Measurements from ENCODE around the gene ARHGEF11.

ARHGEF11 gene

DNA sequence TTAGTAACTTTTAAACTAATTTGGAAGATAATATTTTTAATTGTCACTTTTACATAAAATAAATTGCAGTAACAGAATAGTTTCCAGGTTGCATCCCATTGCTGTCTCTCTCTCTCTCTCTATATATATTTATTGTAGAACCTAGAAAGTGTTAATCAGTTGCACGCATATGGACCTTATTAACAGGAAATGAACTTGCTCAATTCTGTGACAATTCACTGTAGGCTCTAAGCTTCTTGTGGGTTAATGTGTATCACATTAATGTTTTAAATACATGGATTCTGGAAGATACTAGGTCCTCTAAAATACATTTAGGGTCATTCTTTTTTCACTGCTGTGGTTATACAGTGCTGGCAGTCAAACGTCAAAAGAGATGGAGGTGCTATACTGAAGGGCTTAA, 92.0 kb downstream of the ARHGEF11 start:
- no peak for DNase-seq (ENCODE audit: low read depth in 3 of 3)

DNA sequence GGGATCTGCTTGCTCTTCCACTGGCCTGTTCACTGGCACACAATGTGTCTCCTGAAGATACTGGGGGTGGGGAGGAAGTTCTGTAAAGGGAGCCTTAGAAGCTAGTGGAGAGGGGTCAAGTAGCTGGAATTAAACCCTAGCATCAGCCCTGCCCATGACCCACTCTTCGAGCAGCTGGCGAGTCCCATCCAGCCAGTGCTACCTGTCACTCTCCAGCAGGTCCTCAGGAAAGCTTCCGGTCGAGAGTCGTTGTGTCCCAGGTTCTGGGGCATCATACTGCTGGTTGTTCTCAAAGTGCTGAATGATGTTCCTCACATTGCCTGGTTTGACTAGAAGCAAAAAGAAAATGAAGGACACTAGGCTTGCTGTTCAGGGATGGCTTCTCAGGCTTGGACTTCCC, 94.2 kb downstream of the ARHGEF11 start:
- DNase-seq (ENCODE audit: low read depth in 3 of 3), result no peak

DNA sequence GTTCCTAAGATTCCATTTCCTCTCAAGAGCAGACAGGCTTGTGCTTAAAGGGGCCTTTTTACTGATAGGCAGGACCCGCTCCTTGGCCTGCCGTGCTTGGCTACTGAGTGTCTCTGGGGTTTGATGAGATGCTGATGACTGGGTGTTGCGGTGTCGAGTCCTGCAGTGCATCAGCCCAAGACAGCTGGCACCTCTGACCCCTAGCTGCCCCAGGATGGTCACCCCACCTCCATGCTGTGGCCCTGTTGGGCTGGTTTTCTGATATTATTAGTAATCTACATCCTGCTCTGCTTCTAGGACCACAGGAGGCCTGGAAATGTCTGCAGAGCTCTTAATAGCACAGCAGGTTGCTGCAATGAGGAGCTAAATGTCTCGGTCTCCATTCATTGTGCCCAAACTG, 96.4 kb downstream of the ARHGEF11 start:
- no peak for DNase-seq (ENCODE audit: low read depth in 3 of 3)

DNA sequence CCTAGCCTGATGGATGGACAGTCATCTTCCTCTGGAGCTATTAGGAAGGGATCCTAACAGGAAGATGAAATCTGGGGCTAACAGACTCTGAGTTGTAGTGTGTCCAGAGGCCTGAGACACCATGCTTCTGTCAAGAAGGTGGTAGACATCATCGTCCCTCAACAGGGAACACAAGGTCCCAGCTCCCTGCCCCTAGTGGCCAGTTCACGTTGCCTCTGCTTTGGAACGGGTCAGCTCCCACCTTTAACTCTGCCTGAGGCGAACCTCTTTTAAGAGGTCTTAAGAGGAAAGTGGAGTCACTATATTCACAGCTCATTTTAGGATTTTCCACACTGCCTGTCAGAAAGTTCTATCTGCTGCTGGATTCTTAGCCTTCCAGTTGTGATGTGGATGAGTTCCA, 96.8 kb downstream of the ARHGEF11 start:
- DNase-seq (ENCODE audit: low read depth in 3 of 3), result no peak

DNA sequence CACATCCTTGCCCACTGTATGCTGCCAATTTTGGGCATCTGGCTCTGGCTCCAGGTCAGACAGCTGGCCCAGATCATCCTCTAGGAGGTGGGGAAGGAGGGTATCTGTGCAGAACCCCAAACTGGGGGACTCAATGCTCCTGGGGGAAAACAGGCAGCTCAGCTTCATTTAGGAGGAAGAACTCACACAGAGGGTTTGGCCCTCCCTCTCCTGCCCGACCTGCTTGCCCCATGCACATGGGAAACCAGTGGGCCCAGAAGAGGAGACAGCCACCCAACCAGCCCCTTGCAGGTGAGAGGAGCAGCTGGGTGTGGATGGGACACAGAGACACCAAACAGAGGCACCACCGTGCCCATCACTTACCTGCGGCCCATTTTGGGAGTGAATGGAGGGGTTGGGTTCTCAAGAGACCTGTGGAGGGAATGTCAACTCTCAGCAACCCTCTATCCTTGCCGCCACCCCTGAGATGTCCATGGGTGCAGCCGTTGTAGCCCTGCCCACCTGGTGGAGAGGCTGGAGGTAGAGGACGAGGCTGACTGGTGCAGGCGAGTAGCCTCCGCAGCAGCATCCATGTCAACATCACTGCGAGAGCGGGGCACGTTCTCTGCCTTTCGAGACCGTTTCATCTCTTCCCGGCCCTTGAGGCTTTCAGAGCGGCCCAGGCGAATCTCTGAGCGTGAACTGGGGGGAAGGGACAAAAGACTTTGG, 97.6 kb downstream of the ARHGEF11 start:
- no peak for DNase-seq (ENCODE audit: low read depth in 3 of 3)

DNA sequence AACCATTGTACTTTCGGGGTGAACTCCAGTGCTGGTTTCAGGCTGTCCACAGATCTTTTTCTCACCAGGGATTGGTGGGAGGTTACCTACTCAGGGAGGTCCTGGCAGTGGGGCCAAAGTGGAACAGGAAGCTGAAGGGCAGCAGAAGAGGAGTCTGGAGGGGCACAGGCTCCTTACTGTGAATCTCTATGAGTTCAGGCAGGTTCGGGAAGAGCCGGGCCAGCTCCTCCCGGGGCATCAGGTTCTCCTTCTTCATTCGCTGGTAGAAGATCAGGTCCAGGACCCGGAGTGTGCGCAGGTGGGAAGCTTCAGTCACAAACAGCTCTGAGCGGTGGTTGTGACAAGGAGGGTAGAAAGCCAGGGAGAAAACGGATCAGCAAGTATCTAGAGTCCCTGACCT, 98.4 kb downstream of the ARHGEF11 start:
- no peak for DNase-seq (ENCODE audit: low read depth in 3 of 3)

DNA sequence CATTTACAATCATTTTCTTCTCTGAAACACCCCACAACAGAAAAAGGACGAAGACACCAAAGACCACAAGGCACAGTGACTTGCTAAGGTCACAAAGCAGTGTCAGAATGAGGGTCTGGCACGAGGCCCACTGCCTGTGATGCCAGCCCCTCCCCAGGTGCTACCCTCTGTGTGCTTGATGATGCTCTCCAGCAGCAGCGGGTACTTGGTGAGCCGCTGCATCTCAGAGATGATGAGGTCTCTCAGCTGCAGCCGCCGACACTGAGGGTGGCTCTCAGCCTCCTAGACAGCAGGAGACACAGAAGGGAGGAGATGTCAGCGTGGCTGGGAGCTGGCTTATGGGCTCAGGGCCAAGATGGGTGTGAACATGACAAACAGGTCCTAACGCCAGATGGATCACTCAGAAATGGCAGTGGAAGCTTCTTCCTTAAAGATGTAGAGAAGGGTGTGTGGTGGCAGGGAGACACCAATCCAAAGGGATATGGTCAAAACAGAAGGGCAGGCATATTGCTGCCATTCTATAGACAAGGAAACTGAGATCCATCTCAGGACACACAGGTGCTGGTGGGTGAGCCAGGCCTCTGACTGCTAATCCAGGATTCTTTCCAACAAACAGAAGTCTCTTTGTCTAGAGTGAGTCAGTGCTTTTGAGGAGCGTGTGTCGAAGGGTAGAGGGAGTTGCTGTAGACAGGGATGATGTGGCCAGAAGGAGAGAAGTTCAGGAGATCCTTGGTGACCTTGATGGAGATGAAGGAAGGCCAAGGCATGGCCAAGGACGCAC, 99.5 kb downstream of the ARHGEF11 start:
- no peak for DNase-seq (ENCODE audit: low read depth in 3 of 3)

DNA sequence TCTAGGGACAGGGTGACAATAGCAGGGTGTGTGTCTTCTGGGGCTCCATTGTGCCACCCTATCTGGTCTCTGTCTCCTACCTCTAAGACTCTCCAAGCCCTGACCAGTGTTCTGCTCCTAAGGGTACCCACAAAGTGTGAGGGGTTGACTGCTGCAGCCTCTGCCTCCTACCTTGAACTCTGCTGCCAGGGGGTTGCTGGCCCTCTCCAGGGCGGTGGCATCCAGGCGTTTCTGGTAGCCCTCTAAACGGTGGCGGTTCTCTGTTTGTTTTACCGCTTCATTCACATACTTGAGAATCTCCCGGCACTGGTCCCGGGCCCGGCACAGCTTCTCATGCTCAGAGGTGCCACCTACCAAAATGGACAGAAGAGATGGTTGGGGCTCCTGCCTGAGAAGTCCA, 100.7 kb downstream of the ARHGEF11 start:
- DNase-seq (ENCODE audit: low read depth in 3 of 3), result no peak

DNA sequence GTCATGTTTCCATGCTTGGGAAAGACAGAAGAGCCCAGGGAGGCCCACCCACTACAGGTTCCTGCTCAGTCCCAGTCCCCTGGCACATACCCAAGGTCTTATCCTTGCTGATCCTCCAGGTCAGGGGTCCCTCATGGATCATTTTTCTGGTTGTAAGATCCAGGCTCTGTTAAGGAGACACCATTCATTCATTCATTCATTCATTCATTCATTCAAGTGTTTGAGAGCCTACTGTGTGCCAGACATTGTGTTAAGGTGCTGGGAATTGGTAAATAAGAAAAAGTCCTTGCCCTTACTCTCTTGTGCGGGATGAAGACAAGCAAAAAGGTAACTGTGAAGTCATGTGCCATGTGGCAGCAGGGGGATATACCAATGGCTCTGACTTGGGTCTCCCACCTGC, 101.3 kb downstream of the ARHGEF11 start:
- no peak for DNase-seq (ENCODE audit: low read depth in 3 of 3)

DNA sequence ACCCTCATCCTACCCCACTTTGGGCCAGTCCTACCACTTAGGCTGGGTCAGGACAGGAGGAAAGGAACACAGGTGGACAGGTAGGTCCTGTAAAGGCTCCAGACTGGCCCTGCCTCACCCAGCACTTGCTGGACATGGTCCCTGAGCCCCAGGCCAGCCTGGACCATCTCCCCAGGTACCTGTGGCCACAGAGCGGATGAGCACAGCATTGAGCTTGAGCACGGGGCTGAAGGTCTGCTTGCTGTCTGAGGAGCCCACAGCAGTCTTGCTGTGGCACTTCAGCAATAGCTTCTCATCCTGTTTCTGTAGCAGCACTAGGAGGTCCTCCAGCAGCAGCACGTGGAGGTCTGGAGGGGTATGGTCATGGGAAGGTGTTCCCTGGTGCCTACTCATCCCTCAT, 101.8 kb downstream of the ARHGEF11 start:
- DNase-seq (ENCODE audit: low read depth in 3 of 3), result no peak

DNA sequence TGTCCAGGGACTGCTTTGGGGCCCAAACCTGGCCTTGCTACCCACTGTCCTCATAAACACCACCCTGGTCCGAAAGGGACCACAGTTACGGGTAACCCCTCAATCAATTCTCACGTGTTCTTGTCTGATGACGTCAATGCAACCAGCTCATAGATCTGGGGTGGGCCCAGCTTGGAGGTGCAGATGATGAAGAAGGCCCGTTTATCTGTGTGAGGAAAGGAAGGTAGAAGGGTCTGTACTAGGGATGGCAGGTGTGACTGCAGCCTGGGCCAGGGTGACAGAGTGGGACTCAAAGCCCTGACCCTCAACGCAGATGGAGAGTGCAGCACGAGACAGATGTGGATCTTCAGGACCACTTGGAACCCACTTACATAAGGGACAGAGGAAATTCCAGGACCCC, 103.0 kb downstream of the ARHGEF11 start:
- DNase-seq (ENCODE audit: low read depth in 3 of 3), result no peak

DNA sequence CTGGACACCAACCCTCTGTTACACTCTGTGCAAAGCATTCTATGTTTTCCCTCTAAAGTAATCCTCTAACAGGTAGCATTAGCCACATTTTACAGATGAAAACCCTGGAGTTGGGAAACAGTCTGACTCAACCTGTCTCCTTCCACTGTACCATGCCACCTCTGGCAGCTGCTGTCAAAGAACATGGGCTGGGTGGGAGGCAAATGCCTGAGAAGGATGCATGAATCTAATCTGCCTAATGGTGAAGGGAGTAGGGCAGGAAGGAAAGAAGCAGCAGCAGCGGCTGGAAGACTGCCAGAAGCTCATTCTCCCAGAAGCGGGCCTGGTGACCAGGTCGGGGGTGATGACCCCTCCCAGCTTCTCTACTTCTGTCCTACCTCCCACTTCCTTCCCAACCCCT, 103.4 kb downstream of the ARHGEF11 start:
- DNase-seq (ENCODE audit: low read depth in 3 of 3), result no peak

DNA sequence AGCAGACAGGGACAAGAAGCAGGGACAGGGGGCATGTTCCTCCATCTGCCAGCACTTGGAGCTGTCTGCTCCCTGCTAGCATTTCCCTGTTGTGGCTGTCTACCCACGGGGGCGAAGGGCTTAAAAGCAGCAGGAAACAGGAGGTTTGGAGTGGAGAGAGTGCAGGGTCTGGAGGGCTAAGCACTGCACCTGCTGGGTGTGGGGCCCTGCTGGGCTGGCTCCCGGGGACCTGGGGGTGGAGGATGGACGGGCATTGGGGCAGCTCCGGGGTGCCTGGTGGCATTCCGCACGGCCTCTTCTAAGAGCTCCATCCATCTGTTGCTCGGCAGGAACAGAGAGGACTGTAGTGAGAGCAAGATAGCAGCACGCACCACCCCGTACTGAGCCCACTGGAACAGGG, 103.9 kb downstream of the ARHGEF11 start:
- no peak for DNase-seq (ENCODE audit: low read depth in 3 of 3)

DNA sequence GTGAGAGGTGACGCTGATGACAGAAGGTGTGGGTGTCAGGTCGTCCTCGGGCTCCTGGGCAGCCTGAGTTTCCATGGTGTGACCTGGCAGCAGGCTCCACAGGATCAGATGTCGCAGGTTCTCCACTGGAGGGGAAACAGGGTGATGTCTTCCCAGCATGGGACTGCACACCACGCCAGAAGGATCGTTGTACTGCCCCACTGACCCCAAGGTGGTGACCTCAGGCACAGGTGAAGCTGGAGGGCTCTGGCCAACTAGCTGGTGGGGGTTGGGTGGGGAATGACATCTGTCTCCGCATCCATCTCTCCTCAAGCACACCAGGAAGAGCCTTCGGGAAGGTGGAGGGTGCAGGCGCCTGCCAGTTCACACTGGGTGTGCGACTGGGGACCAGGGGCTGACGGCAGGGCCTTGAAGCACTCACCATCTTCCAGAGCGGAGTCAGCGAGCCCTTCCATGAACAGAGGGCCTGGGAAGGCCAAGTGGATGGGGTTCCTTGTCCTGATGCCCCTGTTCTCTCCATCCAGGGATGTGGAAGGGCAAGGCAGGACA, 105.7 kb downstream of the ARHGEF11 start:
- no peak for DNase-seq (ENCODE audit: low read depth in 3 of 3)

DNA sequence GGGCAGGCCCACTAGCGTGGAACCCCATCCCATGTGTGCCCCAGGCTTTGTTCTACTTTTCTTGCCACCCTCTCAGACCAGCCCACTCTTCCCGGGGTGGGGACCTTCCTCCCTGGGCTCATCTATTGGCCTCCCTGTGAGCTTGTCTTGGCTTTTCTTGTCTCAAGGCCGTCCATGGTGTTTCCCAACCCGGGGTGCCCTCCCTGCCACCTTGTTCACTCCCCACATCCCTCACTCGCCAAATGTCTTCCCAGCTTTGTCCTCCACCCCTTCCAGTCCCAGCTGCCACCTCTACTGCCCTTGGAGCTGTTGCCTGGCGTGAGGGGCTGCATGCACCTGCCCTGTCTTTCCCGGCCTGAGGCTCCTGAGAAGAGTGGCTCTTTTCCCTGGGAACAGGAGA, 106.7 kb downstream of the ARHGEF11 start:
- DNase-seq (ENCODE audit: low read depth in 3 of 3), result no peak

DNA sequence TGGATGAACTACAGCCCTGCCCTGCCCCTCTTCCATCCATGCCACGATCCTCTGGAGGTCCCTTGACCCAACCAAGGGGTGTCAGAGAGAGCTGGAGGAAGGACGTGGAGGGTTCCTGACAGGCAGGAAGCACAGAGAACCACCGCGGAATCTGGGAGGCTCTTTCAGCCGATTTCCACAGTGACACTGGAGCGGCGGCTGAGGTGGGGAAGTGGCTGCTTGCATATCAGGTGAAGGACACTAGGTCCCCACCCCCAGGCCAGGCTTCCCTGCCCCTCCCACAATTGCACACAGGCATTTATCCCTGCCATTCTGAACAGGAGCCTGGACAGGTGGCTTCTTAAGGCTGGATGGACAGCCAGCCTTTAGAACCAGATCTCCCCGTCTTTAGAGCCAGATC, 107.7 kb downstream of the ARHGEF11 start:
- no peak for DNase-seq (ENCODE audit: low read depth in 3 of 3)

DNA sequence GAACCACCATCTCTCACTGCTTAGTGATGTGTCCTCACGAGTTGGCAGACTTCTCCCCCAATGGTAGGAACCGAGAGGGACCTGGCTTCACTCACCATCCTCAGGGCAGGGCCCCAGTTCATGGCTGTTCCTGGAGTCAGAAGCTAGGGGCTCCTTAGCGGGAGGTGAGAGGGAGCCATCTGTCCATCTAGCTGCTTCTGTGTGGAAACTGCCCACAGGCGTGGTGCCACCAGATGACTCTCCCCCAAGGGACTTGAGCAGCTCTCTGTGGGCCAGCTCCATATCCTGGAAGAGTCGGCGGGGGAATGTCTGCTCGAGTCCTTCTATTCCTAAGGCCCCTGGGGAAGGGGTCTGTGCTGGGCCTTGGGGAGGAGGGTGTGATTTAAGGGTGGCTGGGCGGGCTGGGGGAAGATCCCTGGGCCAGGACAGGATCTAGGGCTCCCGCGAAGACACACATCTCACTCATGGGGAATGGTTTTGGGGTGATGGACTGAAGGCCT, 108.8 kb downstream of the ARHGEF11 start:
- no peak for DNase-seq (ENCODE audit: low read depth in 3 of 3)

DNA sequence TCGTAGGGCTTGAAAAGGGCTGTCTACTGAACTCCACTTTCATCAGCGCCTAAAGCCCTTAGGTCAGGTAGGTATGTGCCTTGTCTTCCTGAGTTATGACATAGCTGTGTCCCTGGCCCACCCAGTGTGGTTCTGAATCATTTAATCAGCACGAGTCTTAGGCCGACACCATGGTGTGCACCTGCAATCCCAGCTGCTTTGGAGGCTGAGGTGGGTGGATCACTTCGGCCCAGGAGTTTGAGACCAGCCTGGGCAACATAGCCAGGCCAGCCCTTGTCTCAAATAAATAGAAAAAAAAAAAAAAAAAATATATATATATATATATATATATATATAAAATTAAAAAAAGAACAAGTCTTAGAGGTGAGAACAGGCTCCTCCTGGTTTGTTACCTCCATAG, 109.4 kb downstream of the ARHGEF11 start:
- DNase-seq (ENCODE audit: low read depth in 3 of 3), result no peak

DNA sequence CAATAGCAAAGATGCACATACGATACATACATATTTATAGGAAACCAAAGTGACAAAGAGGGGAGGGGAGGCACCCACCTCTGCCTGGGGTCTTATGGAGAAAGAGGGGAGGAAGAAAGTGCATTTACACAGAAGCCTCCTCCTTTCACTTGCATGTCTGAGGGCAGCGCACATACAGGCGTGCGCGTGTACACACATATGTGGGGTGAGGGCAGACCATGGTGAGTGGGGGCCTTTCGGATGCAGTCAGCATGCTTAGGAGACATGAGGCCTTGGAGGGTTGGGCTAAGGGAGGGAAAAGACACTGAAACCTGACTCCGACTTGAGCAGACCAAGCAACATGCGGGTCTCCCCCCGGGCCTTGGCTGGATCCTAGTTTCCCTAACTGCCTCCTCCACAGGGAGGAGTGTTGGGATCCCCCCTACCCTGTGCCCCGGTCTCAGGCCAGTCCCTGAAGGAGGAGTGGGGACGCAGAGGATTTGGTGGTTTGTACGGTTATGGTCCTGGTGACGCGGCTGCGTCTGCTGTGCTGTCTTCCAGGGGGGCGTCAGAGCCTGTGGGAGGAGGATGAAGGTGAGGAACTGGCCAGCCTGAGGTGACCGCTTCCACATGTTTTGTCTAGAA, 109.9 kb downstream of the ARHGEF11 start:
- no peak for DNase-seq (ENCODE audit: low read depth in 3 of 3)

DNA sequence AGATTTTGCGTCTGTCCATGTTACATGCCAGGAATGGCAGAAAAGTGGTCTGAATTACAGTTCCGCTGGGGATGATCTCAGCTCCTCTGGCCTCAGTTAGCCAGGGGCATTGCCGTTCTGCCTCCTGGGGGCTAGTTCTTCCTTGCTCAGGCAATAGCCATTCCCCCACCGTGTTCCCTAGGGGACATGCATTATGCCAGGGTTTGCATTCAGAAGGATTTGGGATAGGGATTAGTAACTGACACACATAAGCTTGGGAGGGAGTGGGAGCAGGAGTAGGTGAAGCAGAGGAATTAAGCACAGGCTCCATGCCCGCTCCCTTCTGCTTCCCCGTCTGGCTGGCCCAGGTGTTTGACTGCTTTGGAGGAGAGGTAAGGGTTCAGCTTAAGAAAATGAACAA, 112.4 kb downstream of the ARHGEF11 start:
- no peak for DNase-seq (ENCODE audit: low read depth in 3 of 3)

DNA sequence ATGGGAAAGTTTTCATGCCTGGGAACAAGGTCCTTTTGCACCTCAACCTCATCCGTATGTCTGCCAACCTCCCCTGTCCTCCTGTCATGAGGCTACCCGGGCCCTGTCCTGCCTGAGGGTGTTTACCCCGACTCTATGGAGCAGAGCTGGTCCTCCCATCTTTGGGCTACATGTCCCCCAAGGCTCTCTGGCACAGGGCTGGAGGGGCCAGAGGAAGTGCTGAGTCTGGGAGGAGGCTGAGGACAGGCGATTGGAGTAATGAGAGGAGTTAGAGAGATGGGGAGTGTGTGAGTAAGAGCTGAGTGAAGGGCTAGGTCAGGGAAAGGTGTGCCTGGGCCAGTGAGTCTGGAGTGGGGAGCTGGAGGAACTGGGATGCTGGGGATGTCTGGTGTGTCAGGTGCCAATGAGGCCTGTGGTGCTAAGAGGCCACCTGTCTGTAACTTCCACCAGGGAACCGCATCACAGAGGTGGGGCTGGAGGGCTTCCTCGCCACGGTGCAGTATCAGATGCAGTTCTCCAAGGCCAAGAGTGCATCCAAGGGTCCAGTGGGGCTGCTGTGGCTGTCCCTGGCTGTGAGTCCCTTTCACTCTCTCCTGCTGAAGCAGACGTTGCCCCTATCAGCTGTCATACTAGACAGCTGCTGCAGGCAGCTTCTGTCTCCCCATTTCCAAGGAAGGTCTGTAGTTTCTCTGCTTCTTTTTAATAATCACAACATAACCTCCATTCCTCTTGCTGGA, 113.4 kb downstream of the ARHGEF11 start:
- no peak for DNase-seq (ENCODE audit: low read depth in 3 of 3)

All from stimulated activated CD4-positive, alpha-beta T cell treated with anti-CD3 and anti-CD28 coated beads, TNF-alpha, amount 100 ng/mL, for 24 hours (primary cell).